ENCODE results near the gene NUP54.

NUP54 gene

GRCh38 chr4:76141241-76141640 lies 7.0 kb downstream of the NUP54 start:
- no peak for DNase-seq
- Histone ChIP-seq H3K4ac (ENCODE audit: low read depth, low read length) (no peak overlapping the region), H3K23ac (ENCODE audit: low read length) (no peak overlapping the region), H3K4me1 (ENCODE audit: control insufficient read depth, low read depth, low read length) (no peaks in the 10 kb centered on the region), H3K56ac (ENCODE audit: low read length) (no peak overlapping the region), H3K4me3 (ENCODE audit: low read length) (no peak overlapping the region), H3K4me2 (ENCODE audit: low read length) (no peak overlapping the region), H2BK120ac (ENCODE audit: low read depth, low read length) (no peak overlapping the region), H3K27me3 (ENCODE audit: insufficient read depth, low read length, poor library complexity) (no peaks in the 10 kb centered on the region), H4K8ac (ENCODE audit: low read depth, low read length) (no peak overlapping the region), H2BK15ac (replicated peaks; ENCODE audit: low read depth) (no peak overlapping the region), H2AK5ac (ENCODE audit: low read length) (no peak overlapping the region), H3K36me3 (ENCODE audit: control insufficient read depth, insufficient read depth, low read length) (peaks cover 4% of the 10 kb centered on the region), H3K79me1 (ENCODE audit: low read length) (peaks cover 8% of the 10 kb centered on the region), H3K18ac (ENCODE audit: low read length) (no peak overlapping the region), H3K79me2 (ENCODE audit: control insufficient read depth, insufficient read depth, low read length) (peaks cover 37% of the 10 kb centered on the region), H3K9ac (ENCODE audit: low read length) (no peak overlapping the region), H2BK5ac (ENCODE audit: low read length) (no peak overlapping the region), H3K27ac (ENCODE audit: low read depth, low read length) (no peak overlapping the region), H4K5ac (ENCODE audit: low read length) (no peak overlapping the region)
- WGBS (ENCODE audit: extremely low coverage, insufficient coverage, low lambda C conversion rate) = 100% methylated on average over 1 of the region's 3 CpGs

GRCh38 chr4:76127754-76128153 lies 20.4 kb downstream of the NUP54 start:
- no CpG with 5 or more reads among the region's 3 CpGs for WGBS (ENCODE audit: extremely low coverage, insufficient coverage, low lambda C conversion rate)
- no peak overlapping the region for H3K4me2 ChIP-seq (ENCODE audit: low read length)
- no peaks in the 10 kb centered on the region for H3K36me3 ChIP-seq (ENCODE audit: control insufficient read depth, insufficient read depth, low read length)
- no peak overlapping the region for H2BK15ac ChIP-seq (replicated peaks; ENCODE audit: low read depth)
- H3K4ac ChIP-seq (ENCODE audit: low read depth, low read length) = no peak overlapping the region
- no peak overlapping the region for H2BK5ac ChIP-seq (ENCODE audit: low read length)
- no peak overlapping the region for H3K56ac ChIP-seq (ENCODE audit: low read length)
- H3K9ac ChIP-seq (ENCODE audit: low read length) = no peak overlapping the region
- no peak overlapping the region for H2BK120ac ChIP-seq (ENCODE audit: low read depth, low read length)
- no peak overlapping the region for H3K27ac ChIP-seq (ENCODE audit: low read depth, low read length)
- no peaks in the 10 kb centered on the region for H3K79me2 ChIP-seq (ENCODE audit: control insufficient read depth, insufficient read depth, low read length)
- no peak overlapping the region for H4K8ac ChIP-seq (ENCODE audit: low read depth, low read length)
- H4K5ac ChIP-seq (ENCODE audit: low read length) = no peak overlapping the region
- no peaks in the 10 kb centered on the region for H3K27me3 ChIP-seq (ENCODE audit: insufficient read depth, low read length, poor library complexity)
- DNase-seq = no peak
- no peak overlapping the region for H2AK5ac ChIP-seq (ENCODE audit: low read length)
- H3K18ac ChIP-seq (ENCODE audit: low read length) = no peak overlapping the region
- peaks cover 3% of the 10 kb centered on the region for H3K79me1 ChIP-seq (ENCODE audit: low read length)
- no peak overlapping the region for H3K4me3 ChIP-seq (ENCODE audit: low read length)
- no peak overlapping the region for H3K23ac ChIP-seq (ENCODE audit: low read length)
- no peaks in the 10 kb centered on the region for H3K4me1 ChIP-seq (ENCODE audit: control insufficient read depth, low read depth, low read length)

DNA sequence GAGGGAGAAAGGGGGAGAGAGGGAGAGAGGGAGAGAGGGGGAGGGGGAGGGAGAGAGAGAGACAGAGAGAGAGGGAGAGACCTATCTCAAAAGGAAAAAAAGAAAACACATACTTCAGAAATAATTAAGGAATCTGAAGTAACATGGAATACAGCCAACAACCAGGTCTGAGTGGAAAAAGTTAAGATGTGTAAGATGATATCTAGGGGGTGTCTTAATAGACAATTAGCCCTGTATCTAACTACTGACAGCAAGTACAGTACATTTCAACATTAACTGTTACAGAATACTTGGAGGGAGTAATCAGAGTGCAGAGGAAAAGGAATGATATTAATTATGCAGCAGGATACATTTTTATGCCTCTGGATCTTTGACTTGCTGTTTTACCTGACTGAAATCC lies 22.4 kb downstream of the NUP54 start:
- H3K56ac ChIP-seq (ENCODE audit: low read length) = no peak overlapping the region
- H3K4ac ChIP-seq (ENCODE audit: low read depth, low read length) = no peak overlapping the region
- peaks cover 1% of the 10 kb centered on the region for H3K79me1 ChIP-seq (ENCODE audit: low read length)
- H3K9ac ChIP-seq (ENCODE audit: low read length) = no peak overlapping the region
- H3K79me2 ChIP-seq (ENCODE audit: control insufficient read depth, insufficient read depth, low read length) = no peaks in the 10 kb centered on the region
- H3K18ac ChIP-seq (ENCODE audit: low read length) = no peak overlapping the region
- H2AK5ac ChIP-seq (ENCODE audit: low read length) = no peak overlapping the region
- no peak overlapping the region for H4K5ac ChIP-seq (ENCODE audit: low read length)
- no peaks in the 10 kb centered on the region for H3K36me3 ChIP-seq (ENCODE audit: control insufficient read depth, insufficient read depth, low read length)
- DNase-seq = no peak
- no peak overlapping the region for H3K4me2 ChIP-seq (ENCODE audit: low read length)
- no peak overlapping the region for H4K8ac ChIP-seq (ENCODE audit: low read depth, low read length)
- H2BK5ac ChIP-seq (ENCODE audit: low read length) = no peak overlapping the region
- H3K27me3 ChIP-seq (ENCODE audit: insufficient read depth, low read length, poor library complexity) = no peaks in the 10 kb centered on the region
- no peak overlapping the region for H3K4me3 ChIP-seq (ENCODE audit: low read length)
- no peak overlapping the region for H2BK120ac ChIP-seq (ENCODE audit: low read depth, low read length)
- no peaks in the 10 kb centered on the region for H3K4me1 ChIP-seq (ENCODE audit: control insufficient read depth, low read depth, low read length)
- H2BK15ac ChIP-seq (replicated peaks; ENCODE audit: low read depth) = no peak overlapping the region
- no peak overlapping the region for H3K27ac ChIP-seq (ENCODE audit: low read depth, low read length)
- H3K23ac ChIP-seq (ENCODE audit: low read length) = no peak overlapping the region

DNA sequence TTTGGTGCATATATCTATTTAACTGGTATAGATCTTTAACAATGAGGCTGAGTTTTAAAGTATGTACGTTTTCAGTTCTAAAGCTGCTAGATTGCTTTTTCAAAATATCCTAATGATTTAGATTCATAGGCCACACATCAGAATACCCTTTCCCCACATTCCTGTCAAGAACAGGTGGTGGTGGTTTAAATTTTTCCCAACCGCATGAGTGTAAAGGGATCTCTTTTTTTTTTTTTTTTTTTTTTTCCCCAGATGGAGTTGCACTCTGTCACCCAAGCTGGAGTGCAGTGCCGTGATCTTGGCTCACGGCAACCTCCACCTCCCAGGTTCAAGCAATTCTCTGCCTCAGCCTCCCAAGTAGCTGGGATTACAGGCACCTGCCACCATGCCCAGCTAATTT lies 28.0 kb downstream of the NUP54 start:
- H2BK120ac ChIP-seq (ENCODE audit: low read depth, low read length) = no peak overlapping the region
- no CpG with 5 or more reads among the region's 4 CpGs for WGBS (ENCODE audit: extremely low coverage, insufficient coverage, low lambda C conversion rate)
- H3K4me3 ChIP-seq (ENCODE audit: low read length) = no peak overlapping the region
- H3K36me3 ChIP-seq (ENCODE audit: control insufficient read depth, insufficient read depth, low read length) = no peaks in the 10 kb centered on the region
- no peaks in the 10 kb centered on the region for H3K79me1 ChIP-seq (ENCODE audit: low read length)
- no peak overlapping the region for H3K23ac ChIP-seq (ENCODE audit: low read length)
- no peak overlapping the region for H3K4ac ChIP-seq (ENCODE audit: low read depth, low read length)
- no peak overlapping the region for H2BK15ac ChIP-seq (replicated peaks; ENCODE audit: low read depth)
- H3K27ac ChIP-seq (ENCODE audit: low read depth, low read length) = no peak overlapping the region
- no peak overlapping the region for H3K18ac ChIP-seq (ENCODE audit: low read length)
- H2BK5ac ChIP-seq (ENCODE audit: low read length) = no peak overlapping the region
- no peak overlapping the region for H4K5ac ChIP-seq (ENCODE audit: low read length)
- no peak overlapping the region for H3K9ac ChIP-seq (ENCODE audit: low read length)
- no peak overlapping the region for H3K4me2 ChIP-seq (ENCODE audit: low read length)
- no peak overlapping the region for H2AK5ac ChIP-seq (ENCODE audit: low read length)
- no peaks in the 10 kb centered on the region for H3K79me2 ChIP-seq (ENCODE audit: control insufficient read depth, insufficient read depth, low read length)
- H3K27me3 ChIP-seq (ENCODE audit: insufficient read depth, low read length, poor library complexity) = no peaks in the 10 kb centered on the region
- H3K56ac ChIP-seq (ENCODE audit: low read length) = no peak overlapping the region
- H4K8ac ChIP-seq (ENCODE audit: low read depth, low read length) = no peak overlapping the region
- no peak for DNase-seq
- no peaks in the 10 kb centered on the region for H3K4me1 ChIP-seq (ENCODE audit: control insufficient read depth, low read depth, low read length)

- DNase-seq = no peak
- Histone ChIP-seq H3K4me2 (ENCODE audit: low read length) (no peak overlapping the region), H3K4me1 (ENCODE audit: control insufficient read depth, low read depth, low read length) (no peaks in the 10 kb centered on the region), H2BK15ac (replicated peaks; ENCODE audit: low read depth) (no peak overlapping the region), H4K8ac (ENCODE audit: low read depth, low read length) (no peak overlapping the region), H3K9ac (ENCODE audit: low read length) (no peak overlapping the region), H3K27ac (ENCODE audit: low read depth, low read length) (no peak overlapping the region), H2BK120ac (ENCODE audit: low read depth, low read length) (no peak overlapping the region), H3K23ac (ENCODE audit: low read length) (no peak overlapping the region), H3K56ac (ENCODE audit: low read length) (no peak overlapping the region), H3K27me3 (ENCODE audit: insufficient read depth, low read length, poor library complexity) (no peaks in the 10 kb centered on the region), H3K36me3 (ENCODE audit: control insufficient read depth, insufficient read depth, low read length) (no peaks in the 10 kb centered on the region), H2AK5ac (ENCODE audit: low read length) (no peak overlapping the region), H3K79me2 (ENCODE audit: control insufficient read depth, insufficient read depth, low read length) (no peaks in the 10 kb centered on the region), H3K4ac (ENCODE audit: low read depth, low read length) (no peak overlapping the region), H3K18ac (ENCODE audit: low read length) (no peak overlapping the region), H3K79me1 (ENCODE audit: low read length) (no peaks in the 10 kb centered on the region), H4K5ac (ENCODE audit: low read length) (no peak overlapping the region), H3K4me3 (ENCODE audit: low read length) (no peak overlapping the region), H2BK5ac (ENCODE audit: low read length) (no peak overlapping the region)
- WGBS (ENCODE audit: extremely low coverage, insufficient coverage, low lambda C conversion rate) = 100% methylated on average over 1 of the region's 5 CpGs
Observed at GRCh38 chr4:76117536-76117935, 30.7 kb downstream of the NUP54 start.

- no CpG with 5 or more reads among the region's 1 CpG for WGBS (ENCODE audit: extremely low coverage, insufficient coverage, low lambda C conversion rate)
- H3K9ac ChIP-seq (ENCODE audit: low read length) = no peak overlapping the region
- H3K56ac ChIP-seq (ENCODE audit: low read length) = no peak overlapping the region
- H3K4me3 ChIP-seq (ENCODE audit: low read length) = no peak overlapping the region
- no peak overlapping the region for H2BK5ac ChIP-seq (ENCODE audit: low read length)
- H3K79me1 ChIP-seq (ENCODE audit: low read length) = no peaks in the 10 kb centered on the region
- H4K8ac ChIP-seq (ENCODE audit: low read depth, low read length) = no peak overlapping the region
- no peak overlapping the region for H3K23ac ChIP-seq (ENCODE audit: low read length)
- H3K36me3 ChIP-seq (ENCODE audit: control insufficient read depth, insufficient read depth, low read length) = no peaks in the 10 kb centered on the region
- H3K79me2 ChIP-seq (ENCODE audit: control insufficient read depth, insufficient read depth, low read length) = no peaks in the 10 kb centered on the region
- no peak overlapping the region for H3K4ac ChIP-seq (ENCODE audit: low read depth, low read length)
- H2BK120ac ChIP-seq (ENCODE audit: low read depth, low read length) = no peak overlapping the region
- H3K4me2 ChIP-seq (ENCODE audit: low read length) = no peak overlapping the region
- no peak overlapping the region for H3K18ac ChIP-seq (ENCODE audit: low read length)
- H2AK5ac ChIP-seq (ENCODE audit: low read length) = no peak overlapping the region
- H4K5ac ChIP-seq (ENCODE audit: low read length) = no peak overlapping the region
- DNase-seq = no peak
- H3K4me1 ChIP-seq (ENCODE audit: control insufficient read depth, low read depth, low read length) = no peaks in the 10 kb centered on the region
- H3K27ac ChIP-seq (ENCODE audit: low read depth, low read length) = no peak overlapping the region
- H2BK15ac ChIP-seq (replicated peaks; ENCODE audit: low read depth) = no peak overlapping the region
- no peaks in the 10 kb centered on the region for H3K27me3 ChIP-seq (ENCODE audit: insufficient read depth, low read length, poor library complexity)
Observed at GRCh38 chr4:76116821-76117220, 31.4 kb downstream of the NUP54 start.

Measured in mesendoderm (in vitro differentiated cells).